OCI-M2 (cell line): ENCODE measurements around the gene ZMYND19.
"Not testable (repeated sequence)": the region's sequence is repeated elsewhere in the genome, so short reads cannot be mapped to it uniquely, and the experiment has no call there.

Experiments used
- DNase-seq: peaks from one replicate; lab custom pipeline; 2025; ENCODE audit not compliant: unreplicated experiment; lab: John Stamatoyannopoulos, UW

The ZMYND19 gene

DNA sequence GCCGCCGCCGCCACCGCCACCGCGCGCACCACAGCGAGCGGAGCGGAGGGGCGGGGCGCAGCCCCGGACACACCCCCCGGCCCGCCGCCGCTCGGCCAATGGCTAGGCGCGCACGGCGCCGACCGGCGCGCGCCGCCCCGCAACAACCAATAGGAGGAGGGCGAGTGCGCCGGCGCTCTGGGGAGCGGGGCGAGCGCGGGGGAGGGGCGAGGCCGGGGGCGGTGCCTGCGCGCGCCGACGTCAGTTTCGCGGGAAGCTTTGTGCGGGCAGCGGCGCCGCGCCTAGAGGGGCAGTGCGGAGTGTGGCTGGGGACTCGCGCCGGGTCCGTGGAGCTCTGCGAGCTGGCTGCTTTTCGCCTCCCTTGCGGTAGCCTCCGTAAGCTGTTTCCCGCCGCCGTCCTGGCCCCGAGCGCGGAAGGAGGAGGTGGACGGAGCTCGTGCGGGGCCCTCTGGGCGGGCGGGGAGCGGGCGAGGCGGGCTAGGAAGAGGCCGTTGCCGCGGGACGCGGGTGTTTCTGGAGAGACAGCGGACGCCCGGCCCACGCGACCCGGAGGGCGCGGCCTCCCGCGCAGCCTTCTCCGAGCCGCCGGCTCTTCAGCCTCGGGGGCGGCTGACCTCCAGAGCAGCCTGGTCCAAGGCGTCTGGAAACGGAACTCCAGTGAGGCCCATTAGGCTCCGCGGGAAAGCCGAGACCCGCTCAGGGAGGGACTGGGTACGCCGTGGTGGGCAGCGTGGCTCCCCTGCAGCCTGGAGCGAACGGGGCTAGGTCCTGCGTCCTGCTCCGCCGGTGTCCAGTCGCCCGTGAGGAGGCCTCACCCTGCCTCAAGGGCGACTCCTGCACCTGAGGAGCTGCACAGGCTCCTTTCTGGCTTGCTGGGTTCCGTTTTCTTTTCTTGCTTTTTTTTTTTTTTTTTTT is at the start of gene ZMYND19:
Gene ZMYND19, minus strand, starts transcription at position 44 of the 915 bp plus-strand sequence. CDS start 249 bp downstream, outside the sequence.
- peak; percentile 29 for DNase-seq

DNA sequence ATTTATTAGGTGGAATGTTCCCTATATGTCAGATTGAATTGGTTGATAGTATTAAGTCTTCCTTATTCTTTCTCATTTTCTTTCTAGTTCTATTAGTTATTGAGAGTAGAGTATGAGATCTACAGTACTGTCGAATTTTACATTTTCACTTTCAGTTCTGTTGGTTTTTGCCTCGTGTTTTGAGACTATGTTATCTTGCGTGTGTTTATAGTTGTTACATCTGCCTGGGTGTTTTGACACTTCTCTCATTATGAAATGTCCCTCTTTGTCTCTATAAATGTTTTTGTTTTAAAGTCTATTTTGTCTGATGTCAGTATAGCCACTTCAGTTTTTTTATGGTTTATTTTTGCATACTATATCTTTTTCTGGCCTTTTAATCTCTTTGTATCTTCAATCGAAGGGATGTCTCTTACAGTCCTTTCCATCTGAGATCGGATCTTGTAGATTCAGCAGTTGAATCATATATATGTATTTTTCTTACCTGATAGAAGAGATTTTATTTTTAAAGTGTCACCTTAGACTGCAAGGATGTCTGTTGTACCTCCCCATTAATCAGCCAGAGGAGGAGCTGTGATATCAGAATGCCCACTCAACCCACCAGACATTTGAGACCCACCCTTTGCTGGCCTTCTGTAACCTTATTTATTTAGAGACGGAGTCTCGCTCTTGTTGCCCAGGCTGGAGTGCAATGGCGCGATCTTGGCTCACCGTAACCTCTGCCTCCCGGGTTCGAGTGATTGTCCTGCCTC is 49.2 kb upstream of the ZMYND19 start:
- no peak for DNase-seq

DNA sequence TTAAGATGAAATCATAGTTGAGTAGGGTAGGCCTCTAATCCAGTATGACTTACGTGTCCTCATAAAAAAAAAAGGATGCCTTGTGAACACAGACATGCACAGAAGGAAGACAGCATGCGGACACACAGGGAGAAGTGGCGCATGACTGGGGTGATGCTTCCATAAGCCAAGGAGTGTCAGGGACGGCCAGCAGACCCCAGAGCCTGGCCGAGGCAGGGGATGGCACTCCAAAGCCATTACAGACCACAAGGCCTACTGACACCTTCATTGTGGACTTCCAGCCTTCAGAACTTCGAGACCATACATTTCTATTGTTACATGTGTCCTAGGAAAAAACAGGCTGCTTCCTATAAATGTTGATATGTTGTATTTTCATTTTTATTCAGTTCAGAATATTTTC is 48.4 kb upstream of the ZMYND19 start:
- DNase-seq, result no peak

DNA sequence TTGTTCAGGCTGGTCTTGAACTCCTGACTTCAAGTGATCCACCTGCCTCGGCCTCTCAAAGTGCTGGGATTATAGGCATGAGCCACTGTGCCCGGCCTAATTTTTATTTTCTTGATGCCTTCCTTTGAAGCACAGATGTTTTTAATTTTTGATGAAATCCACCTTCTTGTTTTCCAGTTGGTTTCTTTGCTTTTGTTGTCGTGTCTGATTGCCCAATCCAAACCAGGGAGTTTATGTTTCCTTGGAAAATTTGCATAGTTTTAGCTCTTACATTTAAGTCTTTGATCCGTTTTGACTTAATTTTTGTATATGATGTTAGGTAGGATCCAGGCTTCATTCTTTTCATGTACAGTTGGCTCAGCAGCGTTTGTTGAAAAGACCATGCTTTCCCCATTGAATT is 43.7 kb upstream of the ZMYND19 start:
- no peak for DNase-seq

DNA sequence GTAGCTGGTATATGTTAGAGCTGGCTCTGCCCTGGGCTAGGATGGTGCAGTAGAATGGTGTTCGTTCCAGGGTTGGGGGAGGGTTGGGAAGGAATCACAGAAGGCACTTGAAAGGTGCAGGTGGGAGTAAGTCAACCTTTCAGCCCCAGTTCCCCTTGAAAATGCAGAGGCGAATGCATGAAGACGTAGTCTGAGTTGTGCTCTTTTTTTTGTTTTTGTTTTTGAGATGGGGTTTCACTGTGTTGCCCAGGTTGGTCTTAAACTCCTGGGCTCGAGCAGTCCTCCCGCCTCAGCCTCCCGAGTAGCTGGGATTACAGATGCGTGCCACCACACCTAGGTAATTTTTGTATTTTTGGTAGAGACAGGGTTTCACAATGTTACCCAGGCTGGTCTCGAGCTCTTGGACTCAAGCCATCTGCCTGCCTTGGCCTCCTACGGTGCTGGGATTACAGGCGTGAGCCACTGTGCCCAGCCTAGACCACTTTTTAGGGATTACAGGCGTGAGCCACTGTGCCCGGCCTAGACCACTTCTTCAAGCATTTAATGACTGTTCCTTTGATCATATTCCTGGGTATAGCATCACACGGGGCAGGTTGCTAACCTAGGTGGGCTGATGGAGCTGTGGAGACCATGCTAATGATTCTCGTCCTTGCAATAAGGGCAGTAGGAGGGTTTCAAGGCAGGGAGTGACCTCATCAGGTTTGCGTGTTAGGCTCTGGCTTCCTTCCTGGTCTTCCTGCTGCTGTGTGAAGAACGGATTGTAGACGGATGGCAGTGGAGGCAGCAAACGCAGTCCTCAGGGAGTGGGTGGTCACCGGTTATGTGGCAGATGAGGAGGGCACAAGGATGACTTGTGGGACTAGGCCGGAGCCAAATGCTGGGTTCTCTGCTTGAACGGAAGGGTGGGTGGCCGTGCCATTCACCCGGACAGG is 42.2 kb upstream of the ZMYND19 start:
- no peak for DNase-seq

- DNase-seq, result no peak
These were observed 41.3 kb upstream of the ZMYND19 start for GRCh38 chr9:137631345-137632229.

- DNase-seq, result no peak
These were observed 40.4 kb upstream of the ZMYND19 start for GRCh38 chr9:137630679-137631078.

GRCh38 chr9:137630126-137630525 is 39.8 kb upstream of the ZMYND19 start:
- no peak for DNase-seq

DNA sequence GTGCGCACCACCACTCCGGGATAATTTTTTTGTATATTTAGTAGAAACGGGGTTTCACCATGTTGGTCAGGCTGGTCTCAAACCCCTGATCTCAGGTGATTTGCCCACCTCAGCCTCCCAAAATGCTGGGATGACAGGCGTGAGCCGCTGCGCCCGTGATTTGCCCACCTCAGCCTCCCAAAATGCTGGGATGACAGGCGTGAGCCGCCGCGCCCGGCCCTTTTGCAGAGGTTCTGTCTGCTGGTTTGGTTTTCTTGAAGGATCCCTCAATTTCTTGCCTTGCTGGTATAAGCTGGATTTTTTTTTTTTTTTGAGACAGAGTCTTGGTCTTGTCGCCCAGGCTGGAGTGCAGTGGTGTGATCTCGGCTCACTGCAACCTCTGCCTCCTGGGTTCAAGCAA is 37.1 kb upstream of the ZMYND19 start:
- not testable (repeated sequence) for DNase-seq

DNA sequence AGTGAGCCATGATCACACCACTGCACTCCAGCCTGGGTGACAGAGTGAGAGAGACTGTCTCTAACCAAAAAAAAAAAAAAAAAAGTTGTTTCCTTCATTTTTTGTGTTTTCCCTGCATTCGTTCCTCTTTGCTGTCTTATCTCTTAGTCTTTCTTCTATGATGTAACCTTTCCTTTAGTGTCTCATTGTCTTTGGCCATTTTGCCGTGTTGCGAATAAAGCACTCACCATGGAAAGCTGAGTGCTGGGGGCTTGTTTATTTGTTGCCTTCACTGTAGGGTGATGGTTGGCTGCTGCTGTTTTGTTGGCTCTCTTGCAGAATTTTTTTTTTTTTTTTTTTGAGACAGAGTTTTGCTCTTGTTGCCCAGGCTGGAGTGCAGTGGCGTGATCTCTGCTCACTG is 36.2 kb upstream of the ZMYND19 start:
- no peak for DNase-seq

- not testable (repeated sequence) for DNase-seq
These were observed 31.9 kb upstream of the ZMYND19 start for GRCh38 chr9:137622211-137622610.

DNA sequence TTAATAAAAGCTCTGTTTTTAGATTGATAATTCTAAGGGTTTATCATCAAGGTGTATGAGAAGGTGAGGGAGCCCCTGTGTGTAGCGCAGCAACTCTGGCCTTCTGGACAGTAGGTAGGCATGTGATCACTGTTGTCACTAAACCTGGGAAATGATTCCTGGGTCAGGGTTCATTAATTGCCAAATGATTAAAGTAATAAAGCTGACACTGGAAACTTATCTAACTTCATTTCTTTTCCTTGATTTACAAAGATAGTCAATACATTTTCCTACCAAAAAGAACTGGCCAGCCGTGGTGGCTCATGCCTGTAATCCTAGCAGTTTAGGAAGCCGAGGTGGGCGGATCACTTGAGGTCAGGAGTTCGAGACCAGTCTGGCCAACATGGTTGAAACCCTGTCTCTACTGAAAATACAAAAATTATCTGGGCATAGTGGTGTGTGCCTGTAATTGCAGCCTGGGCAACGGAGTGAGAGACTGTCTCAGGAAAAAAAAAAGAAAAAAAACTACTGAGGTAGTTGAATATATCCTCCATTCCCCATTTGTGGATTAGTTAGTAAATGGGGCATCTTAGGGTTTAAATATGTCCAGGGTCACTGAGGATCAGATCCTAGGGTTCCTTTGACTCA is 30.9 kb upstream of the ZMYND19 start:
- DNase-seq, result no peak

DNA sequence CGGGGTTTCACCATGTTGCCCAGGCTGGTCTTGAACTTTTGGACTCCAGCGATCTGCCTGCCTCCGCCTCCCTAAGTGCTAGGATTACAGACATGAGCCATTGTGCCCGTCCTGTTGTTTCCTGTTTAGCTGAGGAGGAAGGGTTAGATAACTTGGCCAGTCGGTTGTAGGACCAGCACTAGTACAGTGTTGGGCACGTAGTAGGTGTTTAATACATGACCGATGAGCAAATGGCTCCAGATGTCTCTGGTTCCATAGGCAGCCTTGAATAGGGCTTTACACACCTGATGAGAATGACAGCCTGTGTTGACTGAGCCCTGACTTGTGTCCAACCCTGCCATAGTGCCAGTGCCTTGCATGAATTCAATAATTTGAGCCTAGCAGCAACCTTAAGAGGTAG is 30.3 kb upstream of the ZMYND19 start:
- no peak for DNase-seq

GRCh38 chr9:137620048-137620405 is 29.7 kb upstream of the ZMYND19 start:
- DNase-seq, result no peak

DNA sequence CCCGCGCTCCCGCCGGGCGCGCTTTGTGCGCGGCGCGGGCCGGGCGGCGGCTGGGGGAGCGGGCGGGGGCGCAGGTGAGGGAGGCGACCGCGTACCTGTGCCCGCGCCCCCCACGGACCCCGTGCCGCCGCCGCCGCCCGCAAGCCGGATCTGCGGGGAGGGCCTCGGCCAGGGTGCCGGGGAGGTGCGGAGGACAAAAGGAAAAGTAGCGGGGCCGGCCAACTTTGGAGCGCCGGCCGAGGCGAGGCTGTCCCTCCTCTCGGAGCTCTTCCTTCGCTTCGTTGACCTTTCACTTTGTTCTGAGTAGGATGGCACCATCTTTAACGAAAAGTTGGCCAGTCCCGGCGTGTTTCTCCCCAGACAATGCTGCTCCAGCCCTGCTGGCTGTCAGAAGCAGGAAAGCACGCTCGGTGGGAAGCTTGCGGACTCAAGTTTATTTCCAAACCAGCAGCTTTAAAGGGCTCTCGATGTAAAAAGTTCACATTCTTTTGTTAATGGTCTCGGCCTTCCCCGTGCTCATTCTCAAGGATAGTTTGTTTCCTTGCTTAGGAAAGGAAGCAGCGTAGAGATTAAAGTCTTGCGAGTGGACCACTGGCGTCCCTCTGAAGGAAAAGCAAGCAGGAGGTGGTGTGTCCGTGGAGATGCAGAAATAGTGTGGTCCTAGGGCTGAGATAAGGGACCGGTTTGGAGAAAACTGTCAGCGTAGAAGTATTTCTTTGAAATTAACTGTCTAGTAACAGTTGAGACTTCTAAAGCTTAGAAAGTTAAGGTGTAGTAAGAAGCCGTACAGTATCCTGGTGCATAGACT is 29.1 kb upstream of the ZMYND19 start:
- DNase-seq, result no peak

- DNase-seq, result no peak
These were observed 28.1 kb upstream of the ZMYND19 start, which contains the start of gene EHMT1 for GRCh38 chr9:137618105-137619067. Gene EHMT1, plus strand, starts transcription at chr9:137619005. Its CDS starts 24 bp downstream, at chr9:137619029.

GRCh38 chr9:137615387-137615871 is 25.1 kb upstream of the ZMYND19 start:
- no peak for DNase-seq
